Subcutaneous abdominal adipose tissue (tissue), 5 donors: Measurements from ENCODE around the gene CD247.
A peak's percentile ranks its signal among the peaks of the same experiment; 100 is the strongest.

Source experiments
- H3K27ac ChIP-seq: one replicate; pipeline ENCODE4 v1.7.0; 2013; ENCODE audit warnings: low read depth, mild to moderate bottlenecking, inconsistent platforms, low read length, moderate library complexity
- H3K27me3 ChIP-seq, 5 donors: one replicate each; pipeline ENCODE4 v1.7.0; 2013; ENCODE audit warnings: low read length in 5 of 5, inconsistent platforms in 1 of 5; ENCODE audit not compliant: control insufficient read depth in 5 of 5, insufficient read depth in 4 of 5
- H3K36me3 ChIP-seq, 5 donors: one replicate each; pipeline ENCODE4 v1.7.0; 2013; ENCODE audit warnings: low read length in 5 of 5; ENCODE audit not compliant: control insufficient read depth in 5 of 5, insufficient read depth in 5 of 5
- H3K4me1 ChIP-seq, 5 donors: one replicate each; pipeline ENCODE4 v1.7.0; 2013; ENCODE audit warnings: low read length in 5 of 5, mild to moderate bottlenecking in 3 of 5, moderate library complexity in 1 of 5; ENCODE audit not compliant: control insufficient read depth in 5 of 5, insufficient read depth in 5 of 5
- H3K4me3 ChIP-seq, 5 donors: one replicate each; pipeline ENCODE4 v1.7.0; 2013; ENCODE audit warnings: low read length in 5 of 5, low read depth in 1 of 5
- H3K9ac ChIP-seq, 5 donors: one replicate each; pipeline ENCODE4 v1.7.0; 2013; ENCODE audit warnings: low read length in 5 of 5, mild to moderate bottlenecking in 4 of 5, moderate library complexity in 3 of 5
- H3K9me3 ChIP-seq, 5 donors: one replicate each; pipeline ENCODE4 v1.7.0; 2013; ENCODE audit warnings: low read length in 5 of 5; ENCODE audit not compliant: control insufficient read depth in 5 of 5
- donor health status: healthy.
- donor health status: healthy.
- donor health status: healthy.
- donor health status: healthy.
- donor health status: healthy.

The CD247 gene

DNA sequence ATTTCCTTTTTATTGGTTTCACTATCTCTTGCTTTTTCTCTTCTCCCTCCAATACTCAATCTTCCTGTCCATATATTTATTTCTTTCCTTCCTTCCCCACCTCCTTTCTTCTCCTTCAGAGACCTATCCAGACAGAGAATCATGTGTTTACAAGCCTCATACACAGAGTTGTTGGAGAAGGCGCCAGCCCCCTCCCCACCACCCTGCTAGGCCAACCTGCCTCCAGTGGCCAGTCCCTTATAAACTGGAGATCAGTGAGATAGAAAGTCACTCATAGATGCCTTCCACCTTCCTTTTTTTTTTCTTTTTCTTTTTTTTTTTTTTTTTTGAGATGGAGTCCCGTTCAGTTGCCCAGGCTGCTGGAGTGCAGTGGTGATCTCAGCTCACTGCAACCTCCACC, 53.3 kb downstream of the CD247 start:
- Histone ChIP-seq H3K27me3 (peaks cover 0 to 11% (median 4%) of the 10 kb centered on the region in 5 donors), H3K36me3 (no peaks in the 10 kb centered on the region), H3K4me3 (no peak overlapping the region), H3K9me3 (no peaks in the 10 kb centered on the region), H3K9ac (no peak overlapping the region), H3K27ac (no peak overlapping the region), H3K4me1 (no peaks in the 10 kb centered on the region)

DNA sequence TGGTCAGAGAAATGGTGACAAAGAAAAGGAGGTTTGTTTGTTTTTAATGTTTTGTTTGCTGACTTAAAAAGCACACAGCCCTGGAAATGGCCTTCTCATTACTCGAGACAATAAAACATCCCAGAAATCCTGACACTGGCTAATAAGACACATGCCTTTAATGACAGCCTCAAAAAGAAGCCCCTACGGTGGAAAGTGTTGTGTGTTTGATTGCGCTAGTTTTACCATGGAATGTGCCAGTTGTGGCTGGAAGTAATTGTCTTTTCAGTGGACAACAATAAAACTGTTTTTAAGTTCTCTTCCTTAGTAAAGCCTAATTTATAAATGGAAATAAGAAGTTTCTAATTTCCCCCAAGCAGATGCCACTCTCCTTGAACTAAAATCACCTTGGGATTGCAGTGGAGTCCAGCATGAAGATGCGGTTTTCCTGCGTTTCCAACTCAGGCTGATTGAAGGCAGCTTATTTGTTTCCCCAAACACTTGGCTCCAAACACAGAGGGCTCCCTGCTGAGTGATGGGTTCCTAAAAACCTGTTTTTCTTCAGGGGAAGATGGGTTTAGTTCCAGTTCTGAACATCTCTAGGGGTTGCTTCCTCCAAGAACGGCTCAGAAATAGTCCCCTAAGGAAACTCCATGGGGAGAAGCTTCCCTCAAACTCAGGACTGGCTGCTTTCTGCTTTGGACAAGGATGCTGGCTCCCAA, 54.3 kb downstream of the CD247 start:
- H3K4me1 ChIP-seq, result no peaks in the 10 kb centered on the region
- H3K27ac ChIP-seq, result no peak overlapping the region
- no peaks in the 10 kb centered on the region for H3K36me3 ChIP-seq
- no peak overlapping the region for H3K9ac ChIP-seq
- no peak overlapping the region for H3K4me3 ChIP-seq
- H3K27me3 ChIP-seq, result peaks cover 0 to 11% (median 4%) of the 10 kb centered on the region in 5 donors
- no peaks in the 10 kb centered on the region for H3K9me3 ChIP-seq

- Histone ChIP-seq H3K9me3 (no peaks in the 10 kb centered on the region), H3K9ac (no peak overlapping the region), H3K27ac (no peak overlapping the region), H3K4me1 (no peaks in the 10 kb centered on the region), H3K27me3 (peaks cover 0 to 11% (median 4%) of the 10 kb centered on the region in 5 donors), H3K36me3 (no peaks in the 10 kb centered on the region), H3K4me3 (no peak overlapping the region)
Observed at GRCh38 chr1:167463080-167463479, 55.2 kb downstream of the CD247 start.

DNA sequence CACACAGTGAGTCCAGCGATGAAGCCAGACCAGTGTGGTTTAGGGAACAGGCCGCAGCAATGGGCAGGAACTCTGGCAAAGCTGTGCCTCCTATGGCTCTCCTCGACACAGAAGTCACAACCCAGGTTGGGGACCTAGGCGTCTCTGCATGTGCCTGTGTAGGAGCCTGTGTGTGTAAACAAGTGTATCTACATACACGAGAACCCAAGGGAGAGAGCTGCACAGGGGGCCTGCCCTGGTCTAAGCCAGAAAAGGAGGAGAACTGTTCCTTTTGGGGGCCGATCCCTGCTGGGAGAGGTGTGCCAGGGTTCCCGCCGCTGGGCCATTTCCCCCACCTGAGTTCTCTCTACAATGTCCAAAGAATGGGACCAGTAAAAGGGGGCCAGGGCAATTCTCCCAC, 56.0 kb downstream of the CD247 start:
- peaks cover 0 to 7% (median under 1%) of the 10 kb centered on the region in 5 donors for H3K27me3 ChIP-seq

GRCh38 chr1:167460836-167461235, 57.5 kb downstream of the CD247 start:
- H3K27ac ChIP-seq, result no peak overlapping the region
- peaks cover 0 to 6% (median 0%) of the 10 kb centered on the region in 5 donors for H3K27me3 ChIP-seq
- H3K4me1 ChIP-seq, result peaks cover 0 to 5% (median 4%) of the 10 kb centered on the region in 5 donors
- no peaks in the 10 kb centered on the region for H3K9me3 ChIP-seq
- no peak overlapping the region for H3K4me3 ChIP-seq
- H3K9ac ChIP-seq, result no peak overlapping the region
- H3K36me3 ChIP-seq, result no peaks in the 10 kb centered on the region

More for the DNA sequence above, 56.0 kb downstream of the CD247 start:
- H3K36me3 ChIP-seq, result no peaks in the 10 kb centered on the region
- H3K4me1 ChIP-seq, result no peaks in the 10 kb centered on the region
- H3K9me3 ChIP-seq, result no peaks in the 10 kb centered on the region
- H3K4me3 ChIP-seq, result no peak overlapping the region
- H3K27ac ChIP-seq, result no peak overlapping the region
- no peak overlapping the region for H3K9ac ChIP-seq

DNA sequence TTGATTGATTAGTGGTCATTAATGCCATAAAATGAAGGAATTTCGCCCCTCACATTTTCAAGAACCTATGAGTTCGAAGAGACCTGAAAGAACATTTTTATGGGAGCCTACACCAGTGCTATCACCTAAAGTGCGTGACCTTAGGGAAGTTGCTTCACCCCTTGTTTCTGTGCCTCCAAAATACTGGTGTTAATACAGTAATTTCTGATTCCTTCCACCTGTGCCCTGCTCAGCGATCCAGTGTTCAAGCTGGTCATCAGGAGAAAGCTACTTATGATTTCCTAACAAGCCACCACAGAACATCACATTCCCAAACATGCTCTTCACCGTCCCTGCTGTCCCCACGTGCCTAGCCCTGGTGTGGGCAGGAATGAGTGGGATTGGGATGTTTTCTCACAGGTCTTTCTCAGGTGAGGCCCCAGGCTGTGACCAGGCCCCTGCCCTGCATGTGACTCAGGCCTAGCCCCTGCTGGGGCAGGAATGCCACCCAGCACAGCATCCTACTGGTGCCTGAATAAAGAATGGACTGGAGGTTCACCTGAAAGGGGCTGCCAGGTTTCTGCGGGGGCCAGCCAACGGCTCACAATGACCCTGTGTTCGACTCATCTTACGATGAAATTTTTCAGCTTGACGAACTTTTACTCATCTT, 60.3 kb downstream of the CD247 start:
- Histone ChIP-seq H3K4me1 (peaks cover 0 to 20% (median 11%) of the 10 kb centered on the region in 5 donors), H3K9ac (no peak overlapping the region), H3K4me3 (no peak overlapping the region), H3K27me3 (peaks cover 0 to 4% (median 0%) of the 10 kb centered on the region in 5 donors), H3K9me3 (no peaks in the 10 kb centered on the region), H3K36me3 (no peaks in the 10 kb centered on the region), H3K27ac (no peak overlapping the region)

- no peak overlapping the region for H3K4me3 ChIP-seq
- no peak overlapping the region for H3K27ac ChIP-seq
- H3K9me3 ChIP-seq, result no peaks in the 10 kb centered on the region
- H3K36me3 ChIP-seq, result no peaks in the 10 kb centered on the region
- peaks cover 0 to 20% (median 11%) of the 10 kb centered on the region in 5 donors for H3K4me1 ChIP-seq
- H3K27me3 ChIP-seq, result peaks cover 0 to 3% (median 0%) of the 10 kb centered on the region in 5 donors
- H3K9ac ChIP-seq, result no peak overlapping the region
Observed at GRCh38 chr1:167456926-167457325, 61.4 kb downstream of the CD247 start.

GRCh38 chr1:167456524-167456923, 61.8 kb downstream of the CD247 start:
- Histone ChIP-seq H3K9me3 (no peaks in the 10 kb centered on the region), H3K9ac (peak overlapping the region in 3 of 5 donors; percentile 30 to 80 (median 35)), H3K4me3 (peak overlapping the region in 4 of 5 donors; percentile 84 to 95 (median 84)), H3K27ac (no peak overlapping the region), H3K4me1 (peaks cover 0 to 20% (median 11%) of the 10 kb centered on the region in 5 donors), H3K36me3 (no peaks in the 10 kb centered on the region), H3K27me3 (peaks cover 0 to 3% (median 0%) of the 10 kb centered on the region in 5 donors)

DNA sequence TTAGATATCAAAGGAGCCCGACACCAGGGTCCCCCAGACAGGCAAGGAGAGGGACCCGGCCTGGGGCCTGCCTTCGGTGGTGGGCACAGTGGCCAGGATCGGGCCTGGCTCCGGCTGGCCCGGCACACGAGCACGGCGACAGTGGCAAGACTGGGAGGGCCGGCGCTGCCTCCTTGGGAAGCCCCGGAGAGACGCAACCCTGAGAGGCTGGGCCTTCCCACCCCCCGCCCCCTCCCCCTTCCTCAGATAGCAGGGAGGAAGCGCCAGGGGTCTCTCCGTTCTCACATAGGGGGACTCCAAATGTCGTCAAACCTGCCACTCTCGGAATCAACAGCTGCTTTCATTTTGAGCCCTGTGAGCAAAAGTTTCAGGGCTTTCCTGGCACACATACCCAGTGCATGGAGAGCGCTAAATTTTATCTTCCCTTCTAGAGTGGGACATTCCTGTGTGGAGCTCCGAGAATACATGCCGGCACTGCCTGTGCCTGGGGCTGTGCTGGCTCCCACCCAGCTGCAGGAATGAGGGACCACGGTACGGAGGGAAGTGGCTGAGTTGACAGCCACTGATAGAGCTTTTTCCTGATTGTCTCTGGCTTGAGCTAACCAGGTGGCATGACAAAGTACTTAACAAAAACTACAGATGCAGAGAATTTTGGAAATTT, 62.4 kb downstream of the CD247 start:
- peak overlapping the region in 4 of 5 donors; percentile 35 to 91 (median 86) for H3K9ac ChIP-seq
- peak overlapping the region; percentile 76 to 95 (median 84) for H3K4me3 ChIP-seq
- H3K4me1 ChIP-seq, result peaks cover 0 to 20% (median 11%) of the 10 kb centered on the region in 5 donors
- no peak overlapping the region for H3K27ac ChIP-seq
- H3K27me3 ChIP-seq, result peaks cover 0 to 1% (median 0%) of the 10 kb centered on the region in 5 donors
- no peaks in the 10 kb centered on the region for H3K9me3 ChIP-seq
- H3K36me3 ChIP-seq, result no peaks in the 10 kb centered on the region
